ENCODE results near the gene UTP3.

DNA sequence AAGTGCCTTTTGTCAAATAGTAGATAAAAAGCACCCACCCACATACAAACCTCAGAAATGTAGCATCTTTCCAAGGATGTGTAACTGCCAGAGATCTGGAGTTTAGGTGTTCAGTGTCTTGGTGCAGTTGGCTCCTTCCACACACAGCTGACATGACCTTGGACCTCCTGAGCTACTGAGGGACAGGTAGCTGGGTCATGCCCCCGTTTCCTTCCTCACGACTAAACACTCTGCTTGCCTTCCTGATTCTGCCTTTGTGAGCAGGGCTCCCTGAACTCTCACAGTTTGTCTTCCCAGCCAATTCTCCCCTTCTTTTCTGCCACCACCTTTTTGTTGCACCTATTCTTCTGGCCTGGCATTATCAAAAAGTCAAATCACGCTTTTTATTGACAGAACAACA, 23.3 kb downstream of the UTP3 start:
- TF ChIP-seq, protein P1, sequence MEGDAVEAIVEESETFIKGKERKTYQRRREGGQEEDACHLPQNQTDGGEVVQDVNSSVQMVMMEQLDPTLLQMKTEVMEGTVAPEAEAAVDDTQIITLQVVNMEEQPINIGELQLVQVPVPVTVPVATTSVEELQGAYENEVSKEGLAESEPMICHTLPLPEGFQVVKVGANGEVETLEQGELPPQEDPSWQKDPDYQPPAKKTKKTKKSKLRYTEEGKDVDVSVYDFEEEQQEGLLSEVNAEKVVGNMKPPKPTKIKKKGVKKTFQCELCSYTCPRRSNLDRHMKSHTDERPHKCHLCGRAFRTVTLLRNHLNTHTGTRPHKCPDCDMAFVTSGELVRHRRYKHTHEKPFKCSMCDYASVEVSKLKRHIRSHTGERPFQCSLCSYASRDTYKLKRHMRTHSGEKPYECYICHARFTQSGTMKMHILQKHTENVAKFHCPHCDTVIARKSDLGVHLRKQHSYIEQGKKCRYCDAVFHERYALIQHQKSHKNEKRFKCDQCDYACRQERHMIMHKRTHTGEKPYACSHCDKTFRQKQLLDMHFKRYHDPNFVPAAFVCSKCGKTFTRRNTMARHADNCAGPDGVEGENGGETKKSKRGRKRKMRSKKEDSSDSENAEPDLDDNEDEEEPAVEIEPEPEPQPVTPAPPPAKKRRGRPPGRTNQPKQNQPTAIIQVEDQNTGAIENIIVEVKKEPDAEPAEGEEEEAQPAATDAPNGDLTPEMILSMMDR (IDR thresholded peaks at IDR 0.05), result no peak
- no peak for TF ChIP-seq POLR2A (IDR thresholded peaks at IDR 0.05)

Measured in heart left ventricle (tissue), 13 donors.